DOHH2 (cell line): ENCODE data around the gene GSG1L2.

Source experiments
- H3F3A ChIP-seq: fragments of 200-600 bp; sonication (generic), shearing (Covaris generic); 2 replicates; pipeline ENCODE4 v1.6.0; 2016; ENCODE audit warnings: antibody characterized with exemption, mild to moderate bottlenecking; ENCODE audit not compliant: control insufficient read depth, insufficient read depth
- H3K27ac ChIP-seq: fragments of 200-600 bp; sonication (generic); 2 replicates; pipeline ENCODE4 v1.5.1; 2014; ENCODE audit warnings: low read depth, mild to moderate bottlenecking, low read length, moderate library complexity
- H3K27me3 ChIP-seq: fragments of 200-600 bp; sonication (generic); 2 replicates; pipeline ENCODE4 v1.6.1; 2014; ENCODE audit warnings: mild to moderate bottlenecking, low read length, mixed read lengths; ENCODE audit not compliant: control insufficient read depth
- H3K36me3 ChIP-seq: fragments of 200-600 bp; sonication (generic); 2 replicates; pipeline ENCODE4 v1.6.1; 2014; ENCODE audit warnings: mild to moderate bottlenecking, low read length, moderate library complexity, mixed read lengths; ENCODE audit not compliant: control insufficient read depth
- H3K4me1 ChIP-seq: fragments of 200-600 bp; sonication (generic); 2 replicates; pipeline ENCODE4 v1.6.1; 2014; ENCODE audit warnings: mild to moderate bottlenecking, low read length, mixed read lengths; ENCODE audit not compliant: control insufficient read depth
- H3K4me2 ChIP-seq: fragments of 200-600 bp; sonication (generic); 2 replicates; pipeline ENCODE4 v1.6.0; 2014; ENCODE audit warnings: mild to moderate bottlenecking, low read length, moderate library complexity
- H3K4me3 ChIP-seq: fragments of 200-600 bp; sonication (generic); 2 replicates; pipeline ENCODE4 v1.5.1; 2014; ENCODE audit warnings: mild to moderate bottlenecking, low read length, mixed read lengths
- H3K79me2 ChIP-seq: fragments of 200-600 bp; sonication (generic); 2 replicates; pipeline ENCODE4 v1.6.1; 2014; ENCODE audit warnings: mild to moderate bottlenecking, low read length, mixed read lengths; ENCODE audit not compliant: control insufficient read depth
- H3K9me2 ChIP-seq: fragments of 200-600 bp; sonication (generic); replicated peaks from 2 replicates; pipeline ENCODE4 v1.6.1; 2014; ENCODE audit warnings: mild to moderate bottlenecking, low read length, mixed read lengths; ENCODE audit not compliant: control insufficient read depth
- H3K9me3 ChIP-seq: fragments of 200-600 bp; sonication (generic); 2 replicates; pipeline ENCODE4 v1.6.1; 2014; ENCODE audit warnings: antibody characterized with exemption, low read length, mixed read lengths; ENCODE audit not compliant: control insufficient read depth, insufficient read depth
- H4K20me1 ChIP-seq: fragments of 200-600 bp; sonication (generic); 2 replicates; pipeline ENCODE4 v1.6.0; 2014; ENCODE audit warnings: low read depth, mild to moderate bottlenecking, antibody characterized with exemption, low read length, moderate library complexity; ENCODE audit not compliant: control insufficient read depth, insufficient read depth
- EZH2phosphoT487 ChIP-seq: fragments of 200-600 bp; sonication (generic); IDR thresholded peaks from 2 replicates; pipeline ENCODE4 v1.6.1; 2017; ENCODE audit warnings: borderline replicate concordance, mild to moderate bottlenecking, antibody characterized with exemption, low read length, moderate library complexity, mixed read lengths
- TF ChIP-seq, protein P1 (sequence below): fragments of 200-600 bp; sonication (generic); IDR thresholded peaks from one replicate; pipeline ENCODE4 v1.5.1; 2014; ENCODE audit warnings: antibody characterized with exemption, mild to moderate bottlenecking, low read depth, low read length; ENCODE audit not compliant: poor library complexity, severe bottlenecking

Gene GSG1L2

GRCh38 chr17:9862949-9863348 is 41.1 kb upstream of the GSG1L2 start:
- no peak for TF ChIP-seq EZH2phosphoT487
- TF ChIP-seq, protein P1, sequence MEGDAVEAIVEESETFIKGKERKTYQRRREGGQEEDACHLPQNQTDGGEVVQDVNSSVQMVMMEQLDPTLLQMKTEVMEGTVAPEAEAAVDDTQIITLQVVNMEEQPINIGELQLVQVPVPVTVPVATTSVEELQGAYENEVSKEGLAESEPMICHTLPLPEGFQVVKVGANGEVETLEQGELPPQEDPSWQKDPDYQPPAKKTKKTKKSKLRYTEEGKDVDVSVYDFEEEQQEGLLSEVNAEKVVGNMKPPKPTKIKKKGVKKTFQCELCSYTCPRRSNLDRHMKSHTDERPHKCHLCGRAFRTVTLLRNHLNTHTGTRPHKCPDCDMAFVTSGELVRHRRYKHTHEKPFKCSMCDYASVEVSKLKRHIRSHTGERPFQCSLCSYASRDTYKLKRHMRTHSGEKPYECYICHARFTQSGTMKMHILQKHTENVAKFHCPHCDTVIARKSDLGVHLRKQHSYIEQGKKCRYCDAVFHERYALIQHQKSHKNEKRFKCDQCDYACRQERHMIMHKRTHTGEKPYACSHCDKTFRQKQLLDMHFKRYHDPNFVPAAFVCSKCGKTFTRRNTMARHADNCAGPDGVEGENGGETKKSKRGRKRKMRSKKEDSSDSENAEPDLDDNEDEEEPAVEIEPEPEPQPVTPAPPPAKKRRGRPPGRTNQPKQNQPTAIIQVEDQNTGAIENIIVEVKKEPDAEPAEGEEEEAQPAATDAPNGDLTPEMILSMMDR, result no peak
- H3K36me3 ChIP-seq, result no peaks in the 10 kb centered on the region
- H3K79me2 ChIP-seq, result no peaks in the 10 kb centered on the region

DNA sequence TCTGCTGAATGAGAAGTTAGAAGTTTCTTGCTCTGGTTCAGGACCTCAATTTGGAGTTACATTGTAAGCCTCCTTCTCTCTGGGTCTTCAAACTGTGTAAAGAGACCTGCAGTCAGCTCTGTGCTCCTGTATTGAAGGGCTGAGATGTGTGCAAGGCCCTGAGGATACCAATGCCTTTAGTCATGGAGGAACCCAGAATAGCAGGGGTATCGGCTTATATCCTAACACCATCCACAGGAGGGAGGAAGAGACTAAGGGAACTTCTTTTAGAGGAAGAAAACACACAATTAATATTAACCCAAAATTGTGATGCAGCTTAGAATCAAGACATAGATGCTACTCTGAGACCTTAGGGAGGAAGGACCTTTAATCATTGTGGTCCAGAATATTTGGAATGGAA is 40.3 kb upstream of the GSG1L2 start:
- H3K4me1 ChIP-seq, result no peaks in the 10 kb centered on the region
- no peaks in the 10 kb centered on the region for H3K79me2 ChIP-seq
- no peaks in the 10 kb centered on the region for H3K36me3 ChIP-seq
- TF ChIP-seq, protein P1, result no peak
- TF ChIP-seq EZH2phosphoT487, result no peak
- no peaks in the 10 kb centered on the region for H3F3A ChIP-seq
- H3K27me3 ChIP-seq, result no peaks in the 10 kb centered on the region
- no peak overlapping the region for H3K4me2 ChIP-seq
- no peak overlapping the region for H3K4me3 ChIP-seq
- H3K9me2 ChIP-seq, result no peaks in the 10 kb centered on the region
- no peaks in the 10 kb centered on the region for H4K20me1 ChIP-seq
- peaks cover 6% of the 10 kb centered on the region; the same call in 1 of the 2 replicates for H3K9me3 ChIP-seq
- H3K27ac ChIP-seq, result no peak overlapping the region

More at GRCh38 chr17:9862949-9863348, 41.1 kb upstream of the GSG1L2 start:
- H3F3A ChIP-seq, result no peaks in the 10 kb centered on the region
- H4K20me1 ChIP-seq, result no peaks in the 10 kb centered on the region
- no peaks in the 10 kb centered on the region for H3K9me2 ChIP-seq
- H3K4me2 ChIP-seq, result no peak overlapping the region
- H3K27ac ChIP-seq, result no peak overlapping the region
- H3K27me3 ChIP-seq, result no peaks in the 10 kb centered on the region
- H3K4me1 ChIP-seq, result no peaks in the 10 kb centered on the region
- peaks cover 5% of the 10 kb centered on the region; the same call in 1 of the 2 replicates for H3K9me3 ChIP-seq
- no peak overlapping the region for H3K4me3 ChIP-seq

DNA sequence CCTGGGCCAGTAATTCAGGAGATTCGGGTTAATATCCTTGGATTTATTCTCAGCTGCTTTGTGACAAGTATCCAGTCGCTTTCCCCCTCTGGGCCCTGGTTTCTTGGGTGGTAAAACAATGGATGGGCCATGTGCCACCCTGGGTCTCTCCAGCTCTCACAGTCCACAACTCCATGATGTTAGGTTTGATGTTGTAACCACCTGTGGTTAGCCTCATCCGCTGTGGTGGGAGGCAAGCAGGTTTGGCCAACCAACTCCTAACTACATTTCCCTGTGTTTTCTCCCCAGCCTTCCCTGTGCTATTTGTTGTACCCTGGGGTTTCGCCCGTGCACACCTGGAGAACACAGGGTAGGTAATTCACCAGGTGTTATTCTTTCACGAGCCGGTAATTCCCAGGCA is 39.0 kb upstream of the GSG1L2 start:
- no peaks in the 10 kb centered on the region for H3K36me3 ChIP-seq
- no peaks in the 10 kb centered on the region for H4K20me1 ChIP-seq
- H3K27ac ChIP-seq, result no peak overlapping the region
- no peaks in the 10 kb centered on the region for H3K4me1 ChIP-seq
- H3K9me2 ChIP-seq, result no peaks in the 10 kb centered on the region
- no peak overlapping the region for H3K4me2 ChIP-seq
- H3K4me3 ChIP-seq, result no peak overlapping the region
- no peaks in the 10 kb centered on the region for H3K27me3 ChIP-seq
- no peaks in the 10 kb centered on the region for H3K79me2 ChIP-seq
- TF ChIP-seq, protein P1, result no peak
- TF ChIP-seq EZH2phosphoT487, result no peak
- no peaks in the 10 kb centered on the region for H3F3A ChIP-seq
- H3K9me3 ChIP-seq, result peaks cover 6% of the 10 kb centered on the region; the same call in 1 of the 2 replicates
